Psoas muscle (tissue), 8 donors: ENCODE data around the gene SPATA19. TPM values are rescaled to one million over a fixed set of nuclear protein-coding genes. Genes with fewer than 3 reads are reported as not detected.

Experiments
- ATAC-seq, 4 donors: fragments of 200-7000 bp; cut with Tn5 transposase; one replicate each; pipeline ENCODE4 v1.9.1; 2020; ENCODE audit warnings: moderate library complexity in 3 of 4, mild to moderate bottlenecking in 2 of 4
- DNase-seq, 2 donors: peaks; one replicate each; pipeline ENCODE4 v3.0.0-alpha.2; 2020
- H3K27ac ChIP-seq: fragments of 200-600 bp; one replicate; pipeline ENCODE4 v1.8.0; 2022
- H3K27me3 ChIP-seq, 3 donors: fragments of 200-600 bp in 1 of 3; one replicate each; pipeline versions ENCODE4 v1.6.1 to v1.8.0; 2013 to 2022; ENCODE audit warnings: low read length in 2 of 3, mild to moderate bottlenecking in 2 of 3, moderate library complexity in 1 of 3; ENCODE audit not compliant: insufficient read depth in 3 of 3
- H3K36me3 ChIP-seq, 2 donors: fragments of 200-600 bp in 1 of 2; one replicate each; pipeline versions ENCODE4 v1.6.1 to v1.8.0; 2013 to 2022; ENCODE audit warnings: low read depth in 1 of 2, mild to moderate bottlenecking in 1 of 2, moderate library complexity in 1 of 2; ENCODE audit not compliant: insufficient read depth in 1 of 2
- H3K4me1 ChIP-seq: fragments of 200-600 bp; one replicate; pipeline ENCODE4 v1.8.0; 2022
- H3K4me3 ChIP-seq: fragments of 200-600 bp; one replicate; pipeline ENCODE4 v1.8.0; 2022; ENCODE audit warnings: mild to moderate bottlenecking
- H3K9me3 ChIP-seq: fragments of 200-600 bp; one replicate; pipeline ENCODE4 v1.8.0; 2022
- CTCF ChIP-seq: fragments of 200-600 bp; IDR thresholded peaks from one replicate; pipeline ENCODE4 v1.8.0; 2022; ENCODE audit warnings: antibody characterized with exemption
- WGBS, 3 donors: extraction: QIAGEN DNeasy Blood & Tissue Kit; methylation state at CpG; one replicate each; pipeline versions ENCODE4 v1.1.6 to v1.1.7; 2013; 5-methylcytosine and 5-hydroxymethylcytosine counted together
- intact Hi-C, 2 donors: fragments of 100-400 bp; cut with DNase I; formaldehyde crosslinking; loops; one replicate each; pipeline versions ENCODE4 v1.11.0 to v1.14.2; 2022
- polyA plus RNA-seq, 3 donors: library from polyadenylated mRNA; stranded (reverse); fragments of 200-250 nt; gene quantifications; one replicate each; pipeline ENCODE4 v1.2.3, GENCODE V29; 2013
- total RNA-seq, 4 donors: library from RNA; stranded (reverse); fragmentation: NEBNext Ultra II Directional in 2 of 4; extraction: Animal tissue kit (Norgen Biotek cat#: 25700) in 2 of 4; gene quantifications; one replicate each; pipeline versions ENCODE4 v1.2.1 to v1.2.4, GENCODE V29; 2021 to 2023
- donor health status: healthy with polysubstance abuse.
- donor health status: DM: no; HTN: no; CAD: no; lungs with moderate emphysema.
- donor health status: Bipolar disorder and iron deficiency.
- donor health status: healthy.
- donor health status: DM: yes; HTN: yes; CAD: no.
- donor health status: DM: no; HTN: no; CAD: no.
- donor health status: DM: no; HTN: no; CAD: no.
- donor health status: DM: yes; HTN: yes; CAD: no.

The SPATA19 gene
- total and polyA plus RNA-seq, 7 donors, result not detected

- H3K36me3 ChIP-seq, result no peaks in the 10 kb centered on the region
- TF ChIP-seq CTCF, result no peak
- peaks cover 0 to 4% (median 0%) of the 10 kb centered on the region in 3 donors for H3K27me3 ChIP-seq
- intact Hi-C loops, result no loop called here
- H3K4me3 ChIP-seq, result no peak overlapping the region
- ATAC-seq (no peak), DNase-seq (no peak)
- H3K9me3 ChIP-seq, result no peaks in the 10 kb centered on the region
- no peak overlapping the region for H3K27ac ChIP-seq
- no peaks in the 10 kb centered on the region for H3K4me1 ChIP-seq
- WGBS, 3 donors, result 87 to 88% (median 88%) methylated on average over 7 of the region's 7 CpGs
Measured at GRCh38 chr11:133803026-133803425, 42.3 kb downstream of the SPATA19 start.

GRCh38 chr11:133801356-133801755 is 44.0 kb downstream of the SPATA19 start:
- ATAC-seq, result no peak
- Histone ChIP-seq H3K4me3 (no peak overlapping the region), H3K27me3 (peaks cover 0 to 4% (median 2%) of the 10 kb centered on the region in 3 donors), H3K36me3 (no peaks in the 10 kb centered on the region), H3K27ac (no peak overlapping the region), H3K9me3 (no peaks in the 10 kb centered on the region), H3K4me1 (no peaks in the 10 kb centered on the region)
- DNase-seq, result no peak
- no peak for TF ChIP-seq CTCF
- WGBS, 3 donors, result 58 to 70% (median 69%) methylated on average over 4 of the region's 4 CpGs
- intact Hi-C loops, result no loop called here

- no peak for TF ChIP-seq CTCF
- H3K27me3 ChIP-seq, result peaks cover 0 to 4% (median 2%) of the 10 kb centered on the region in 3 donors
- no peaks in the 10 kb centered on the region for H3K9me3 ChIP-seq
- intact Hi-C loops, result no loop called here
- ATAC-seq (no peak), DNase-seq (no peak)
- H3K27ac ChIP-seq, result no peak overlapping the region
- H3K4me3 ChIP-seq, result no peak overlapping the region
- no peaks in the 10 kb centered on the region for H3K36me3 ChIP-seq
- H3K4me1 ChIP-seq, result no peaks in the 10 kb centered on the region
- WGBS, 3 donors, result 89 to 93% (median 92%) methylated on average over 8 of the region's 8 CpGs
Measured at GRCh38 chr11:133800666-133801065, 44.6 kb downstream of the SPATA19 start.

- Histone ChIP-seq H3K9me3 (no peaks in the 10 kb centered on the region), H3K27ac (no peak overlapping the region), H3K27me3 (peaks cover 0 to 4% (median 2%) of the 10 kb centered on the region in 3 donors), H3K36me3 (no peaks in the 10 kb centered on the region), H3K4me1 (no peaks in the 10 kb centered on the region), H3K4me3 (no peak overlapping the region)
- WGBS, 3 donors, result 39 to 47% (median 44%) methylated on average over 6 of the region's 6 CpGs
- DNase-seq (no peak), ATAC-seq (no peak)
- no peak for TF ChIP-seq CTCF
- intact Hi-C loops, result no loop called here
Measured at GRCh38 chr11:133797554-133797953, 47.8 kb downstream of the SPATA19 start.
